DOHH2 (cell line): ENCODE results near the gene KCNK7.

ENCODE experiments used
- H3F3A ChIP-seq: fragments of 200-600 bp; sonication (generic), shearing (Covaris generic); 2 replicates; pipeline ENCODE4 v1.6.0; 2016; ENCODE audit warnings: antibody characterized with exemption, mild to moderate bottlenecking; ENCODE audit not compliant: control insufficient read depth, insufficient read depth
- H3K27ac ChIP-seq: fragments of 200-600 bp; sonication (generic); 2 replicates; pipeline ENCODE4 v1.5.1; 2014; ENCODE audit warnings: low read depth, mild to moderate bottlenecking, low read length, moderate library complexity
- H3K27me3 ChIP-seq: fragments of 200-600 bp; sonication (generic); 2 replicates; pipeline ENCODE4 v1.6.1; 2014; ENCODE audit warnings: mild to moderate bottlenecking, low read length, mixed read lengths; ENCODE audit not compliant: control insufficient read depth
- H3K36me3 ChIP-seq: fragments of 200-600 bp; sonication (generic); 2 replicates; pipeline ENCODE4 v1.6.1; 2014; ENCODE audit warnings: mild to moderate bottlenecking, low read length, moderate library complexity, mixed read lengths; ENCODE audit not compliant: control insufficient read depth
- H3K4me1 ChIP-seq: fragments of 200-600 bp; sonication (generic); 2 replicates; pipeline ENCODE4 v1.6.1; 2014; ENCODE audit warnings: mild to moderate bottlenecking, low read length, mixed read lengths; ENCODE audit not compliant: control insufficient read depth
- H3K4me2 ChIP-seq: fragments of 200-600 bp; sonication (generic); 2 replicates; pipeline ENCODE4 v1.6.0; 2014; ENCODE audit warnings: mild to moderate bottlenecking, low read length, moderate library complexity
- H3K4me3 ChIP-seq: fragments of 200-600 bp; sonication (generic); 2 replicates; pipeline ENCODE4 v1.5.1; 2014; ENCODE audit warnings: mild to moderate bottlenecking, low read length, mixed read lengths
- H3K79me2 ChIP-seq: fragments of 200-600 bp; sonication (generic); 2 replicates; pipeline ENCODE4 v1.6.1; 2014; ENCODE audit warnings: mild to moderate bottlenecking, low read length, mixed read lengths; ENCODE audit not compliant: control insufficient read depth
- H3K9me2 ChIP-seq: fragments of 200-600 bp; sonication (generic); replicated peaks from 2 replicates; pipeline ENCODE4 v1.6.1; 2014; ENCODE audit warnings: mild to moderate bottlenecking, low read length, mixed read lengths; ENCODE audit not compliant: control insufficient read depth
- H3K9me3 ChIP-seq: fragments of 200-600 bp; sonication (generic); 2 replicates; pipeline ENCODE4 v1.6.1; 2014; ENCODE audit warnings: antibody characterized with exemption, low read length, mixed read lengths; ENCODE audit not compliant: control insufficient read depth, insufficient read depth
- H4K20me1 ChIP-seq: fragments of 200-600 bp; sonication (generic); 2 replicates; pipeline ENCODE4 v1.6.0; 2014; ENCODE audit warnings: low read depth, mild to moderate bottlenecking, antibody characterized with exemption, low read length, moderate library complexity; ENCODE audit not compliant: control insufficient read depth, insufficient read depth
- CTCF ChIP-seq: fragments of 200-600 bp; sonication (generic); IDR thresholded peaks from one replicate; pipeline ENCODE4 v1.5.1; 2014; ENCODE audit warnings: antibody characterized with exemption, mild to moderate bottlenecking, low read depth, low read length; ENCODE audit not compliant: poor library complexity, severe bottlenecking
- EZH2phosphoT487 ChIP-seq: fragments of 200-600 bp; sonication (generic); IDR thresholded peaks from 2 replicates; pipeline ENCODE4 v1.6.1; 2017; ENCODE audit warnings: borderline replicate concordance, mild to moderate bottlenecking, antibody characterized with exemption, low read length, moderate library complexity, mixed read lengths

Gene KCNK7

DNA sequence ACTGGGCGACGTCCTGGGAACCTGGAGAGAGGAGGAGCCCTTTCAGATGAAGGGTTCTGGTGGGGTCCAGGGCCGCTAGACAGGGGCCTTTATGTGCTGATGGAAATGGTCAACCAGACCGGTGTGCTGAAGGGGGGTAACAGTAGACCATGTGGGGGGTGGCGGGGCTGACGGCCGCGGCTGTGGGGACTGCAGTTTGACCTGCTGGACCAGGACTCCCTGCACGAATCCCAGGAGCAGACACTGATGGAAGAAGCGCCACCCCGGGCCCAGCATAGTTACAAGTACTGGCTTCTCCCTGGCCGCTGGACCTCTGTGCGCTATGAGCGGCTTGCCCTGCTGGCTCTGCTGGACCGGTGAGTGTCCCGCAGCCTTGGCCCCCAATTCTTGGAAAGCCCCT is 26.4 kb upstream of the KCNK7 start:
- no peaks in the 10 kb centered on the region for H3K27me3 ChIP-seq
- peaks cover 25% of the 10 kb centered on the region for H3K79me2 ChIP-seq
- H3K4me2 ChIP-seq = no peak overlapping the region
- H3K4me3 ChIP-seq = no peak overlapping the region
- no peaks in the 10 kb centered on the region for H3F3A ChIP-seq
- H4K20me1 ChIP-seq = peaks cover 4% of the 10 kb centered on the region; the same call in 1 of the 2 replicates
- peaks cover 15% of the 10 kb centered on the region for H3K4me1 ChIP-seq
- TF ChIP-seq EZH2phosphoT487 (no peak), CTCF (no peak)
- H3K27ac ChIP-seq = no peak overlapping the region
- peaks cover 93% of the 10 kb centered on the region for H3K36me3 ChIP-seq
- no peaks in the 10 kb centered on the region for H3K9me2 ChIP-seq
- H3K9me3 ChIP-seq = no peaks in the 10 kb centered on the region

GRCh38 chr11:65621460-65621859 is 25.9 kb upstream of the KCNK7 start:
- peaks cover 10% of the 10 kb centered on the region; the same call in 1 of the 2 replicates for H4K20me1 ChIP-seq
- H3K27ac ChIP-seq = no peak overlapping the region
- peaks cover 93% of the 10 kb centered on the region for H3K36me3 ChIP-seq
- no peaks in the 10 kb centered on the region for H3K27me3 ChIP-seq
- H3K9me2 ChIP-seq = no peaks in the 10 kb centered on the region
- H3K4me1 ChIP-seq = peaks cover 20% of the 10 kb centered on the region
- H3K4me2 ChIP-seq = no peak overlapping the region
- TF ChIP-seq EZH2phosphoT487 (no peak), CTCF (no peak)
- H3K4me3 ChIP-seq = no peak overlapping the region
- peaks cover 30% of the 10 kb centered on the region for H3K79me2 ChIP-seq
- no peaks in the 10 kb centered on the region for H3K9me3 ChIP-seq
- no peaks in the 10 kb centered on the region for H3F3A ChIP-seq

GRCh38 chr11:65620666-65621065 is 25.1 kb upstream of the KCNK7 start:
- peaks cover 14% of the 10 kb centered on the region; the same call in 1 of the 2 replicates for H4K20me1 ChIP-seq
- H3K79me2 ChIP-seq = peaks cover 38% of the 10 kb centered on the region
- peaks cover 91% of the 10 kb centered on the region for H3K36me3 ChIP-seq
- no peak overlapping the region for H3K4me3 ChIP-seq
- H3F3A ChIP-seq = no peaks in the 10 kb centered on the region
- H3K4me1 ChIP-seq = peaks cover 22% of the 10 kb centered on the region
- H3K4me2 ChIP-seq = no peak overlapping the region
- H3K27ac ChIP-seq = no peak overlapping the region
- TF ChIP-seq CTCF (no peak), EZH2phosphoT487 (no peak)
- no peaks in the 10 kb centered on the region for H3K9me3 ChIP-seq
- no peaks in the 10 kb centered on the region for H3K27me3 ChIP-seq
- H3K9me2 ChIP-seq = no peaks in the 10 kb centered on the region
